ENCODE measurements around the gene ODAD2. TPM values are rescaled to one million over a fixed set of nuclear protein-coding genes. Genes with fewer than 3 reads are reported as not detected.

The ODAD2 gene
- total and polyA plus RNA-seq, 2 of the 8 experiments (the other 6 are each of a cell fraction or from before 2014, with no cell fraction given): 0.95 to 4.3 TPM

DNA sequence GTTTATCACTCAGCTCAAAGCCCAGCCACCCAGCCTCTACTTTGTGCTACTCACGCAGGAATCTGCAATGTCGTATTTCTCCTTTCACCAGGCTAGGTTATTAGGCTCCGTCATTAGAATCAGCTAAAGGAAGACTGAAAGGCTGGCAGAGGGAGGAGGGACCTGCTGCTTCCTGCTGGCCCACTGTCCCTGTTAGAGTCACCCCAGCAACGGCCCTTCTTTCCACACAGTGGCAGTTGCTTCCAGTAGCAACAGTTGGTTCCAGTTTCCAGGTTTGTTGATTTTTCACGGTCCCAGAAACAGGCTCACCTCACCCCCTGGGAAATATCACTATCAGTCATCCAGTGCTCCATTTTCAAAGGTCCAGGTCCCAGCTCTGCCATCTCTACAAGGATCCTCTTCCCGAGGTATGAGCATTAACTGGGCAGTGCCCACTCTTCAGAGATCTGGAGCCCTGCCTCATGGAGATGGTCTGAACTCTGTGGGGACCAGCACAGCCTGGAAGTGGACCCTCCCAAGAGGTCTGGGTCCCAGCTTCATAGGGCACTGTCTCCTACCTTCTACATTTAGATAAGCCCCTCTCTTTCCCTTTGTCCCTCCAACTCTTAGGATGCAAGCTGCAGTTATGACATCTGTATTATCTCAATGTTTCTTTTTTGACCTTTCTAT lies 15.9 kb downstream of the ODAD2 start (continued):
- TF ChIP-seq, protein P1, sequence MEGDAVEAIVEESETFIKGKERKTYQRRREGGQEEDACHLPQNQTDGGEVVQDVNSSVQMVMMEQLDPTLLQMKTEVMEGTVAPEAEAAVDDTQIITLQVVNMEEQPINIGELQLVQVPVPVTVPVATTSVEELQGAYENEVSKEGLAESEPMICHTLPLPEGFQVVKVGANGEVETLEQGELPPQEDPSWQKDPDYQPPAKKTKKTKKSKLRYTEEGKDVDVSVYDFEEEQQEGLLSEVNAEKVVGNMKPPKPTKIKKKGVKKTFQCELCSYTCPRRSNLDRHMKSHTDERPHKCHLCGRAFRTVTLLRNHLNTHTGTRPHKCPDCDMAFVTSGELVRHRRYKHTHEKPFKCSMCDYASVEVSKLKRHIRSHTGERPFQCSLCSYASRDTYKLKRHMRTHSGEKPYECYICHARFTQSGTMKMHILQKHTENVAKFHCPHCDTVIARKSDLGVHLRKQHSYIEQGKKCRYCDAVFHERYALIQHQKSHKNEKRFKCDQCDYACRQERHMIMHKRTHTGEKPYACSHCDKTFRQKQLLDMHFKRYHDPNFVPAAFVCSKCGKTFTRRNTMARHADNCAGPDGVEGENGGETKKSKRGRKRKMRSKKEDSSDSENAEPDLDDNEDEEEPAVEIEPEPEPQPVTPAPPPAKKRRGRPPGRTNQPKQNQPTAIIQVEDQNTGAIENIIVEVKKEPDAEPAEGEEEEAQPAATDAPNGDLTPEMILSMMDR (IDR thresholded peaks at IDR 0.05; ENCODE audit: control extremely low read depth in 1 of 3, insufficient read depth in 1 of 3, low read depth in 1 of 3, low read length in 3 of 3): no peak
- TF ChIP-seq TAF7 (optimal IDR thresholded peaks at IDR 0.05; ENCODE audit: borderline replicate concordance, low read depth, low read length) (no peak), BCL11A (IDR thresholded peaks at IDR 0.05; ENCODE audit: low read depth in 2 of 2, low read length in 2 of 2) (no peak), CREB1 (IDR thresholded peaks at IDR 0.05) (no peak), RNF2 (IDR thresholded peaks at IDR 0.05; ENCODE audit: borderline replicate concordance, low read depth, low read length, missing control alignments, poor library complexity, severe bottlenecking) (no peak), TEAD4 (IDR thresholded peaks at IDR 0.05; ENCODE audit: low read depth, low read length) (no peak), PHF8 (conservative IDR thresholded peaks at IDR 0.05; ENCODE audit: low read depth, low read length) (no peak), POU5F1 (IDR thresholded peaks at IDR 0.05; ENCODE audit: low read depth, low read length) (no peak), SIX5 (IDR thresholded peaks at IDR 0.05; ENCODE audit: low read depth, low read length) (no peak)
- TF ChIP-seq, protein P2, sequence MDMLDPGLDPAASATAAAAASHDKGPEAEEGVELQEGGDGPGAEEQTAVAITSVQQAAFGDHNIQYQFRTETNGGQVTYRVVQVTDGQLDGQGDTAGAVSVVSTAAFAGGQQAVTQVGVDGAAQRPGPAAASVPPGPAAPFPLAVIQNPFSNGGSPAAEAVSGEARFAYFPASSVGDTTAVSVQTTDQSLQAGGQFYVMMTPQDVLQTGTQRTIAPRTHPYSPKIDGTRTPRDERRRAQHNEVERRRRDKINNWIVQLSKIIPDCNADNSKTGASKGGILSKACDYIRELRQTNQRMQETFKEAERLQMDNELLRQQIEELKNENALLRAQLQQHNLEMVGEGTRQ (IDR thresholded peaks at IDR 0.05; ENCODE audit: low read length): no peak

Measured in H1 (cell line).